PC-3 (cell line): ENCODE results near the gene RTP5.

ENCODE experiments used
- CTCF ChIP-seq: fragments of 300-600 bp; sonication (generic); conservative IDR thresholded peaks from 2 replicates; pipeline ENCODE4 v1.5.1; 2017; ENCODE audit warnings: antibody characterized with exemption, low read depth, mild to moderate bottlenecking, low read length
- EZH2 ChIP-seq: fragments of 300-600 bp; sonication (generic); IDR thresholded peaks from one replicate; pipeline ENCODE4 v1.6.1; 2017; ENCODE audit warnings: antibody characterized with exemption, mild to moderate bottlenecking, low read length; ENCODE audit not compliant: unreplicated experiment
- EZH2phosphoT487 ChIP-seq: fragments of 300-600 bp; sonication (generic); IDR thresholded peaks from 2 replicates; pipeline ENCODE4 v1.6.1; 2018; ENCODE audit warnings: mild to moderate bottlenecking, antibody characterized with exemption, low read length, borderline replicate concordance

GRCh38 chr2:241827394-241827793 lies 42.1 kb upstream of the RTP5 start:
- TF ChIP-seq EZH2 (no peak), CTCF (no peak), EZH2phosphoT487 (no peak)
